IMR-90 (cell line): ENCODE data around the gene TRAPPC2B. TPM values are rescaled to one million over a fixed set of nuclear protein-coding genes. Genes with fewer than 3 reads are reported as not detected.

Experiments
- ATAC-seq: fragments of 200-7000 bp; cut with Tn5 transposase; 2 replicates; pipeline ENCODE4 v1.9.1; 2020; ENCODE audit warnings: low read depth, mild to moderate bottlenecking, moderate library complexity
- BruUV-seq: library from RNA; stranded (reverse); fragments of 400-500 nt; replicated peaks from 2 replicates; lab custom pipeline; 2021; lab: Mats Ljungman, UMichigan
- CTCF ChIA-PET: fragments of 300-600 bp; formaldehyde crosslinking; extraction: SDS; loops from one replicate; lab custom pipeline; 2021; ENCODE audit warnings: antibody characterized with exemption; lab: Yijun Ruan, JAX
- POLR2A ChIA-PET: fragments of 300-600 bp; sonication (Branson Sonifier 250); formaldehyde crosslinking; loops from one replicate; lab custom pipeline; 2022; ENCODE audit warnings: antibody characterized with exemption; ENCODE audit not compliant: unreplicated experiment; lab: Charles Lee
- DNase-seq: peaks from one replicate; pipeline ENCODE4 v3.0.0; 2013
- H2AFZ ChIP-seq: replicated peaks from 2 replicates; pipeline ENCODE3; 2013; ENCODE audit warnings: low read length, mild to moderate bottlenecking; ENCODE audit not compliant: poor library complexity
- H2AK5ac ChIP-seq: 2 replicates; pipeline ENCODE4 v1.6.1; 2013; ENCODE audit warnings: low read depth, low read length, inconsistent platforms
- H2AK9ac ChIP-seq: replicated peaks from 2 replicates; pipeline ENCODE3; 2013; ENCODE audit warnings: mild to moderate bottlenecking, low read depth, low read length, moderate library complexity; ENCODE audit not compliant: poor library complexity
- H2BK120ac ChIP-seq: 2 replicates; pipeline ENCODE4 v1.6.1; 2013; ENCODE audit warnings: low read depth, low read length, inconsistent platforms
- H2BK15ac ChIP-seq: 3 replicates; pipeline ENCODE4 v1.6.1; 2013; ENCODE audit warnings: low read depth, low read length, inconsistent platforms
- H2BK20ac ChIP-seq: 2 replicates; pipeline ENCODE4 v1.6.1; 2013; ENCODE audit warnings: low read depth, mild to moderate bottlenecking, inconsistent platforms, low read length, moderate library complexity
- H2BK5ac ChIP-seq: 2 replicates; pipeline ENCODE4 v1.6.1; 2013; ENCODE audit warnings: mild to moderate bottlenecking, low read depth, low read length, inconsistent platforms; ENCODE audit not compliant: poor library complexity, severe bottlenecking
- H3K14ac ChIP-seq: replicated peaks from 2 replicates; pipeline ENCODE4 v1.6.1; 2013; ENCODE audit warnings: low read depth, low read length, inconsistent platforms
- H3K18ac ChIP-seq: 2 replicates; pipeline ENCODE4 v1.6.1; 2013; ENCODE audit warnings: low read depth, low read length, control low read depth
- H3K23ac ChIP-seq: 2 replicates; pipeline ENCODE4 v1.6.1; 2013; ENCODE audit warnings: low read depth, low read length, inconsistent platforms
- H3K27ac ChIP-seq: 2 replicates; pipeline ENCODE4 v1.5.1; 2013; ENCODE audit warnings: mild to moderate bottlenecking, control low read depth, low read length; ENCODE audit not compliant: insufficient read depth
- H3K27me3 ChIP-seq: 2 replicates; pipeline ENCODE4 v1.6.1; 2013; ENCODE audit warnings: low read length; ENCODE audit not compliant: control insufficient read depth, insufficient read depth
- H3K36me3 ChIP-seq: 2 replicates; pipeline ENCODE4 v1.6.1; 2013; ENCODE audit warnings: low read length, mixed read lengths; ENCODE audit not compliant: control insufficient read depth, insufficient read depth
- H3K4ac ChIP-seq: 2 replicates; pipeline ENCODE4 v1.6.1; 2013; ENCODE audit warnings: low read depth, low read length, inconsistent platforms
- H3K4me1 ChIP-seq: 2 replicates; pipeline ENCODE4 v1.6.1; 2013; ENCODE audit warnings: low read length, mixed read lengths; ENCODE audit not compliant: control insufficient read depth, insufficient read depth
- H3K4me2 ChIP-seq: 2 replicates; pipeline ENCODE4 v1.6.1; 2013; ENCODE audit warnings: low read depth, mild to moderate bottlenecking, control low read depth, low read length, moderate library complexity
- H3K4me3 ChIP-seq: 2 replicates; pipeline ENCODE4 v1.5.1; 2013; ENCODE audit warnings: low read depth, mild to moderate bottlenecking, control low read depth, low read length, moderate library complexity; ENCODE audit not compliant: insufficient read depth
- H3K56ac ChIP-seq: 2 replicates; pipeline ENCODE4 v1.6.1; 2013; ENCODE audit warnings: low read length, inconsistent platforms; ENCODE audit not compliant: insufficient read depth; ENCODE audit errors: extremely low read depth
- H3K79me1 ChIP-seq, 2 experiments: 2 replicates each; pipeline ENCODE4 v1.6.1; 2013; ENCODE audit warnings: low read length in 2 of 2, inconsistent platforms in 1 of 2, low read depth in 1 of 2
- H3K9ac ChIP-seq: 2 replicates; pipeline ENCODE4 v1.6.1; 2013; ENCODE audit warnings: low read depth, low read length, control low read depth
- H3K9me1 ChIP-seq: 2 replicates; pipeline ENCODE4 v1.6.1; 2013; ENCODE audit warnings: low read length, inconsistent platforms; ENCODE audit not compliant: insufficient read depth
- H3K9me3 ChIP-seq: 2 replicates; pipeline ENCODE4 v1.6.1; 2013; ENCODE audit warnings: low read length; ENCODE audit not compliant: control insufficient read depth, insufficient read depth
- H4K20me1 ChIP-seq: 2 replicates; pipeline ENCODE4 v1.6.1; 2013; ENCODE audit warnings: low read length, inconsistent platforms; ENCODE audit not compliant: insufficient read depth
- H4K5ac ChIP-seq: 2 replicates; pipeline ENCODE4 v1.6.1; 2013; ENCODE audit warnings: mild to moderate bottlenecking, low read depth, low read length, control low read depth
- H4K8ac ChIP-seq, 2 experiments: 2 replicates each; pipeline ENCODE4 v1.6.1; 2013; ENCODE audit warnings: low read depth in 2 of 2, low read length in 2 of 2, control low read depth in 1 of 2, inconsistent platforms in 1 of 2
- H4K91ac ChIP-seq: 2 replicates; pipeline ENCODE4 v1.6.1; 2013; ENCODE audit warnings: low read depth, low read length, inconsistent platforms; ENCODE audit not compliant: insufficient read depth
- BHLHE40 ChIP-seq: fragments of 150-350 bp; IDR thresholded peaks from 2 replicates; pipeline ENCODE4 v1.6.1; 2016; ENCODE audit warnings: mild to moderate bottlenecking, low read depth, low read length
- CEBPB ChIP-seq: IDR thresholded peaks from 2 replicates; pipeline ENCODE4 v1.6.1; 2012; ENCODE audit warnings: low read depth, low read length, improper control_type of control experiment
- CTCF ChIP-seq: conservative IDR thresholded peaks from 2 replicates; pipeline ENCODE4 v1.5.1; 2012; ENCODE audit warnings: mild to moderate bottlenecking, low read depth, low read length, improper control_type of control experiment
- ELK1 ChIP-seq: fragments of 150-350 bp; IDR thresholded peaks from 2 replicates; pipeline ENCODE4 v1.6.1; 2016; ENCODE audit warnings: low read depth, mild to moderate bottlenecking, low read length, moderate library complexity, borderline replicate concordance
- MAFK ChIP-seq: IDR thresholded peaks from 2 replicates; pipeline ENCODE4 v1.6.1; 2012; ENCODE audit warnings: low read depth, low read length, improper control_type of control experiment
- RAD21 ChIP-seq: IDR thresholded peaks from 2 replicates; pipeline ENCODE4 v1.6.1; 2012; ENCODE audit warnings: low read length, improper control_type of control experiment
- RCOR1 ChIP-seq: IDR thresholded peaks from 2 replicates; pipeline ENCODE4 v1.6.1; 2012; ENCODE audit warnings: mild to moderate bottlenecking, low read length, improper control_type of control experiment; ENCODE audit not compliant: insufficient replicate concordance
- RFX5 ChIP-seq: IDR thresholded peaks from 2 replicates; pipeline ENCODE4 v1.8.0; 2012; ENCODE audit warnings: low read depth, mild to moderate bottlenecking, low read length, moderate library complexity
- SMC3 ChIP-seq: fragments of 150-350 bp; IDR thresholded peaks from 2 replicates; pipeline ENCODE4 v1.6.1; 2016; ENCODE audit warnings: low read depth, mild to moderate bottlenecking, antibody characterized with exemption, low read length, moderate library complexity
- USF2 ChIP-seq: fragments of 150-350 bp; IDR thresholded peaks from 2 replicates; pipeline ENCODE4 v1.6.1; 2017; ENCODE audit warnings: mild to moderate bottlenecking, antibody characterized with exemption, low read length, low read depth
- WGBS, 2 experiments: methylation state at CpG; one replicate each; pipeline versions ENCODE4 v1.1.5 to v1.1.7; 2013; ENCODE audit warnings: missing lambda C conversion rate in 2 of 2; ENCODE audit not compliant: insufficient read length in 1 of 2; ENCODE audit errors: extremely low coverage in 2 of 2; 5-methylcytosine and 5-hydroxymethylcytosine counted together
- dilution Hi-C: fragments of 300-500 bp; cut with HindIII; formaldehyde crosslinking; loops from one replicate; pipeline ENCODE4 v1.14.3; 2018; ENCODE audit warnings: low sequenced_read_pairs; ENCODE audit not compliant: unreplicated experiment
- in situ Hi-C: fragments of 300-500 bp; cut with MboI; formaldehyde crosslinking; loops from 3 replicates; pipeline ENCODE4 v1.14.3; 2019; ENCODE audit warnings: low sequenced_read_pairs, inconsistent platforms, mixed read lengths
- intact Hi-C: fragments of 100-400 bp; cut with micrococcal nuclease; formaldehyde crosslinking; loops from 2 replicates; pipeline ENCODE4 v1.10.0; 2022
- polyA plus RNA-seq, 3 experiments: library from polyadenylated mRNA; depleted of rRNA; stranded (reverse); fragments of >200 nt; gene quantifications; 2 replicates each; pipeline ENCODE4 v1.2.3, GENCODE V29; 2012; ENCODE audit warnings: low replicate concordance in 1 of 3
- total RNA-seq: library from RNA; depleted of rRNA; stranded (reverse); fragments of >200 nt; gene quantifications from 2 replicates; pipeline ENCODE4 v1.2.3, GENCODE V29; 2012

The TRAPPC2B gene
- total and polyA plus RNA-seq, 2 of the 4 experiments (the other 2 are of a cell fraction), result 14.9 to 20.4 TPM

GRCh38 chr19:57348136-57348535 lies 15.2 kb upstream of the TRAPPC2B start:
- H2BK5ac ChIP-seq, result no peak overlapping the region
- H3K36me3 ChIP-seq, result 0 out of 2 replicates have a peak, but pooled peaks cover 2% of the 10 kb centered on the region
- H2AK9ac ChIP-seq, result no peak overlapping the region
- BruUV-seq, result no TSS peak
- peaks cover 11% of the 10 kb centered on the region; the same call in 1 of the 2 replicates for H3K9me1 ChIP-seq
- peaks cover 4% of the 10 kb centered on the region; the same call in 1 of the 2 replicates for H3K4me1 ChIP-seq
- no peak overlapping the region for H3K4me3 ChIP-seq
- H3K9ac ChIP-seq, result no peak overlapping the region
- ATAC-seq (no peak), DNase-seq (peak; percentile 55)
- dilution Hi-C loops, result no loop called here
- H3K79me1 ChIP-seq, result peaks cover 8 to 24% of the 10 kb centered on the region in 2 experiments; a peak in 3 of 4 replicates
- in situ Hi-C loops, result no loop called here
- H3K23ac ChIP-seq, result no peak overlapping the region
- no peak overlapping the region for H2BK120ac ChIP-seq
- no peak overlapping the region for H3K56ac ChIP-seq
- intact Hi-C loops, result no loop called here
- ChIA-PET POLR2A (no interaction called here), CTCF (no interaction called here)
- no CpG with 5 or more reads among the region's 3 CpGs for WGBS, 2 experiments
- H4K20me1 ChIP-seq, result 0 out of 2 replicates have a peak, but pooled peaks cover 9% of the 10 kb centered on the region
- H3K4me2 ChIP-seq, result no peak overlapping the region
- no peak overlapping the region for H4K91ac ChIP-seq
- H2AK5ac ChIP-seq, result no peak overlapping the region
- H3K14ac ChIP-seq, result 0 out of 2 replicates have a peak overlapping the region, but pooled peaks have one; percentile 69
- no peak overlapping the region for H2AFZ ChIP-seq
- H2BK15ac ChIP-seq, result no peak overlapping the region
- no peak overlapping the region; a peak in 1 of 4 replicates for H4K8ac ChIP-seq
- H3K27ac ChIP-seq, result no peak overlapping the region
- H4K5ac ChIP-seq, result no peak overlapping the region
- no peak overlapping the region for H2BK20ac ChIP-seq
- no peaks in the 10 kb centered on the region for H3K27me3 ChIP-seq
- H3K9me3 ChIP-seq, result no peaks in the 10 kb centered on the region
- H3K18ac ChIP-seq, result no peak overlapping the region
- H3K4ac ChIP-seq, result no peak overlapping the region
- TF ChIP-seq ELK1 (no peak), SMC3 (no peak), USF2 (no peak), MAFK (no peak), RFX5 (no peak), CEBPB (no peak), RCOR1 (no peak), CTCF (no peak), RAD21 (no peak), BHLHE40 (no peak)
